H1 (cell line): Measurements from ENCODE around the gene DDI1. TPM values are rescaled to one million over a fixed set of nuclear protein-coding genes. Genes with fewer than 3 reads are reported as not detected.

Source experiments
- BCL11A ChIP-seq, 2 experiments: IDR thresholded peaks; one replicate each; pipeline ENCODE4 v1.6.1; 2011; ENCODE audit warnings: low read depth in 2 of 2, low read length in 2 of 2, mild to moderate bottlenecking in 2 of 2
- CBX5 ChIP-seq: fragments of 300-800, 300-1000 bp; sonication (generic); IDR thresholded peaks from 2 replicates; pipeline ENCODE4 v1.7.1; 2016; ENCODE audit warnings: antibody characterized with exemption, low read length, low read depth
- CHD1 ChIP-seq: IDR thresholded peaks from 2 replicates; pipeline ENCODE4 v1.6.1; 2012; ENCODE audit warnings: low read depth, low read length, improper control_type of control experiment
- EP300 ChIP-seq, 2 experiments: IDR thresholded peaks; 1 replicate in 1 of 2; 2 replicates in 1 of 2; pipeline ENCODE4 v1.6.1; 2011 to 2012; ENCODE audit warnings: low read depth in 2 of 2, low read length in 2 of 2, mild to moderate bottlenecking in 2 of 2, borderline replicate concordance in 1 of 2, inconsistent platforms in 1 of 2, moderate library complexity in 1 of 2
- NANOG ChIP-seq: IDR thresholded peaks from 2 replicates; pipeline ENCODE4 v1.6.1; 2011; ENCODE audit warnings: low read length, low read depth, mild to moderate bottlenecking, inconsistent platforms; ENCODE audit not compliant: insufficient read depth, poor library complexity, severe bottlenecking
- RXRA ChIP-seq: IDR thresholded peaks from 2 replicates; pipeline ENCODE4 v1.6.1; 2011; ENCODE audit warnings: low read depth, mild to moderate bottlenecking, low read length, moderate library complexity; ENCODE audit not compliant: insufficient read depth
- SIX5 ChIP-seq: IDR thresholded peaks from 2 replicates; pipeline ENCODE4 v1.6.1; 2011; ENCODE audit warnings: mild to moderate bottlenecking, low read depth, low read length
- YY1 ChIP-seq: IDR thresholded peaks from 2 replicates; pipeline ENCODE4 v1.6.1; 2011; ENCODE audit warnings: low read depth, mild to moderate bottlenecking, low read length
- ZNF274 ChIP-seq: IDR thresholded peaks from 2 replicates; pipeline ENCODE4 v1.7.0; 2012; ENCODE audit warnings: low read length, borderline replicate concordance; ENCODE audit errors: extremely low read depth
- polyA plus RNA-seq, 7 experiments: library from polyadenylated mRNA; depleted of rRNA in 3 of 7; stranded (reverse) in 5 of 7; unstranded in 2 of 7; fragments of >200 nt in 5 of 7; fragments of 200-250 nt in 2 of 7; gene quantifications; 1 replicate in 5 of 7; 2 replicates in 1 of 7; 4 replicates in 1 of 7; pipeline versions ENCODE4 v1.2.1 to v1.2.3, GENCODE V29; 2011 to 2013; ENCODE audit warnings: missing spikeins in 2 of 7, mixed read lengths in 2 of 7
- total RNA-seq: library from RNA; stranded (reverse); fragmentation: NEBNext Ultra II Directional; extraction: Animal tissue kit (Norgen Biotek cat#: 25700); gene quantifications from 2 replicates; pipeline ENCODE4 v1.2.1, GENCODE V29; 2021
- TF ChIP-seq, protein P1 (sequence below): fragments of 300-600 bp; sonication (generic); IDR thresholded peaks from 2 replicates; pipeline ENCODE4 v1.7.1; 2012; ENCODE audit warnings: low read length, moderate library complexity, mild to moderate bottlenecking, inconsistent platforms; ENCODE audit not compliant: insufficient replicate concordance

The DDI1 gene
- total and polyA plus RNA-seq, 2 of the 8 experiments (the other 6 are each of a cell fraction or from before 2014, with no cell fraction given): not detected

GRCh38 chr11:104076455-104076854, 40.0 kb downstream of the DDI1 start (continued):
- TF ChIP-seq, protein P1, sequence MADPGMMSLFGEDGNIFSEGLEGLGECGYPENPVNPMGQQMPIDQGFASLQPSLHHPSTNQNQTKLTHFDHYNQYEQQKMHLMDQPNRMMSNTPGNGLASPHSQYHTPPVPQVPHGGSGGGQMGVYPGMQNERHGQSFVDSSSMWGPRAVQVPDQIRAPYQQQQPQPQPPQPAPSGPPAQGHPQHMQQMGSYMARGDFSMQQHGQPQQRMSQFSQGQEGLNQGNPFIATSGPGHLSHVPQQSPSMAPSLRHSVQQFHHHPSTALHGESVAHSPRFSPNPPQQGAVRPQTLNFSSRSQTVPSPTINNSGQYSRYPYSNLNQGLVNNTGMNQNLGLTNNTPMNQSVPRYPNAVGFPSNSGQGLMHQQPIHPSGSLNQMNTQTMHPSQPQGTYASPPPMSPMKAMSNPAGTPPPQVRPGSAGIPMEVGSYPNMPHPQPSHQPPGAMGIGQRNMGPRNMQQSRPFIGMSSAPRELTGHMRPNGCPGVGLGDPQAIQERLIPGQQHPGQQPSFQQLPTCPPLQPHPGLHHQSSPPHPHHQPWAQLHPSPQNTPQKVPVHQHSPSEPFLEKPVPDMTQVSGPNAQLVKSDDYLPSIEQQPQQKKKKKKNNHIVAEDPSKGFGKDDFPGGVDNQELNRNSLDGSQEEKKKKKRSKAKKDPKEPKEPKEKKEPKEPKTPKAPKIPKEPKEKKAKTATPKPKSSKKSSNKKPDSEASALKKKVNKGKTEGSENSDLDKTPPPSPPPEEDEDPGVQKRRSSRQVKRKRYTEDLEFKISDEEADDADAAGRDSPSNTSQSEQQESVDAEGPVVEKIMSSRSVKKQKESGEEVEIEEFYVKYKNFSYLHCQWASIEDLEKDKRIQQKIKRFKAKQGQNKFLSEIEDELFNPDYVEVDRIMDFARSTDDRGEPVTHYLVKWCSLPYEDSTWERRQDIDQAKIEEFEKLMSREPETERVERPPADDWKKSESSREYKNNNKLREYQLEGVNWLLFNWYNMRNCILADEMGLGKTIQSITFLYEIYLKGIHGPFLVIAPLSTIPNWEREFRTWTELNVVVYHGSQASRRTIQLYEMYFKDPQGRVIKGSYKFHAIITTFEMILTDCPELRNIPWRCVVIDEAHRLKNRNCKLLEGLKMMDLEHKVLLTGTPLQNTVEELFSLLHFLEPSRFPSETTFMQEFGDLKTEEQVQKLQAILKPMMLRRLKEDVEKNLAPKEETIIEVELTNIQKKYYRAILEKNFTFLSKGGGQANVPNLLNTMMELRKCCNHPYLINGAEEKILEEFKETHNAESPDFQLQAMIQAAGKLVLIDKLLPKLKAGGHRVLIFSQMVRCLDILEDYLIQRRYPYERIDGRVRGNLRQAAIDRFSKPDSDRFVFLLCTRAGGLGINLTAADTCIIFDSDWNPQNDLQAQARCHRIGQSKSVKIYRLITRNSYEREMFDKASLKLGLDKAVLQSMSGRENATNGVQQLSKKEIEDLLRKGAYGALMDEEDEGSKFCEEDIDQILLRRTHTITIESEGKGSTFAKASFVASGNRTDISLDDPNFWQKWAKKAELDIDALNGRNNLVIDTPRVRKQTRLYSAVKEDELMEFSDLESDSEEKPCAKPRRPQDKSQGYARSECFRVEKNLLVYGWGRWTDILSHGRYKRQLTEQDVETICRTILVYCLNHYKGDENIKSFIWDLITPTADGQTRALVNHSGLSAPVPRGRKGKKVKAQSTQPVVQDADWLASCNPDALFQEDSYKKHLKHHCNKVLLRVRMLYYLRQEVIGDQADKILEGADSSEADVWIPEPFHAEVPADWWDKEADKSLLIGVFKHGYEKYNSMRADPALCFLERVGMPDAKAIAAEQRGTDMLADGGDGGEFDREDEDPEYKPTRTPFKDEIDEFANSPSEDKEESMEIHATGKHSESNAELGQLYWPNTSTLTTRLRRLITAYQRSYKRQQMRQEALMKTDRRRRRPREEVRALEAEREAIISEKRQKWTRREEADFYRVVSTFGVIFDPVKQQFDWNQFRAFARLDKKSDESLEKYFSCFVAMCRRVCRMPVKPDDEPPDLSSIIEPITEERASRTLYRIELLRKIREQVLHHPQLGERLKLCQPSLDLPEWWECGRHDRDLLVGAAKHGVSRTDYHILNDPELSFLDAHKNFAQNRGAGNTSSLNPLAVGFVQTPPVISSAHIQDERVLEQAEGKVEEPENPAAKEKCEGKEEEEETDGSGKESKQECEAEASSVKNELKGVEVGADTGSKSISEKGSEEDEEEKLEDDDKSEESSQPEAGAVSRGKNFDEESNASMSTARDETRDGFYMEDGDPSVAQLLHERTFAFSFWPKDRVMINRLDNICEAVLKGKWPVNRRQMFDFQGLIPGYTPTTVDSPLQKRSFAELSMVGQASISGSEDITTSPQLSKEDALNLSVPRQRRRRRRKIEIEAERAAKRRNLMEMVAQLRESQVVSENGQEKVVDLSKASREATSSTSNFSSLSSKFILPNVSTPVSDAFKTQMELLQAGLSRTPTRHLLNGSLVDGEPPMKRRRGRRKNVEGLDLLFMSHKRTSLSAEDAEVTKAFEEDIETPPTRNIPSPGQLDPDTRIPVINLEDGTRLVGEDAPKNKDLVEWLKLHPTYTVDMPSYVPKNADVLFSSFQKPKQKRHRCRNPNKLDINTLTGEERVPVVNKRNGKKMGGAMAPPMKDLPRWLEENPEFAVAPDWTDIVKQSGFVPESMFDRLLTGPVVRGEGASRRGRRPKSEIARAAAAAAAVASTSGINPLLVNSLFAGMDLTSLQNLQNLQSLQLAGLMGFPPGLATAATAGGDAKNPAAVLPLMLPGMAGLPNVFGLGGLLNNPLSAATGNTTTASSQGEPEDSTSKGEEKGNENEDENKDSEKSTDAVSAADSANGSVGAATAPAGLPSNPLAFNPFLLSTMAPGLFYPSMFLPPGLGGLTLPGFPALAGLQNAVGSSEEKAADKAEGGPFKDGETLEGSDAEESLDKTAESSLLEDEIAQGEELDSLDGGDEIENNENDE: no peak
- TF ChIP-seq YY1 (no peak), RXRA (no peak), EP300 (IDR thresholded peaks at IDR 0.05; ENCODE audit: borderline replicate concordance in 1 of 2, low read depth in 2 of 2, low read length in 2 of 2) (no peak), NANOG (no peak), CHD1 (no peak), CBX5 (no peak), BCL11A (IDR thresholded peaks at IDR 0.05; ENCODE audit: low read depth in 2 of 2, low read length in 2 of 2) (no peak), ZNF274 (no peak), SIX5 (no peak)
